HepG2 (cell line): Measurements from ENCODE around the gene IL36B. TPM values are rescaled to one million over a fixed set of nuclear protein-coding genes. Genes with fewer than 3 reads are reported as not detected.

ENCODE experiments used
- ATAC-seq: fragments of 200-7000 bp; cut with Tn5 transposase; 3 replicates; pipeline ENCODE4 v1.9.1; 2020; ENCODE audit warnings: mild to moderate bottlenecking, moderate library complexity
- BruUV-seq: library from RNA; stranded (reverse); fragments of 400-500 nt; replicated peaks from 2 replicates; lab custom pipeline; 2021; lab: Mats Ljungman, UMichigan
- CTCF ChIA-PET: fragments of 300-600 bp; formaldehyde crosslinking; extraction: SDS; loops from one replicate; lab custom pipeline; 2021; ENCODE audit warnings: low total read pairs, inconsistent platforms, low intra/inter-chr PET ratio; lab: Yijun Ruan, JAX
- POLR2A ChIA-PET: fragments of 350-600 bp; sonication (Branson Sonifier 250); formaldehyde crosslinking; loops from one replicate; lab custom pipeline; 2020; ENCODE audit warnings: antibody characterized with exemption, inconsistent platforms; lab: Yijun Ruan, JAX
- DNase-seq: peaks from one replicate; pipeline ENCODE4 v3.0.0-alpha.2; 2015; ENCODE audit warnings: low spot score
- FAIRE-seq: peaks from 3 replicates; lab custom pipeline; 2011; peaks lifted over from hg19 to GRCh38; lab: Jason Lieb, UNC
- H2AFZ ChIP-seq: one replicate; pipeline ENCODE4 v1.6.1; 2011; ENCODE audit warnings: low read length, inconsistent platforms
- H3K27ac ChIP-seq: fragments of 300-600 bp; 3 replicates; pipeline ENCODE4 v1.8.0; 2011; ENCODE audit warnings: mixed run types, mild to moderate bottlenecking, mixed read lengths, low read length, inconsistent platforms; ENCODE audit not compliant: insufficient read depth; ENCODE audit errors: extremely low read length
- H3K27me3 ChIP-seq, 2 experiments: fragments of 200-600 bp in 1 of 2; 2 replicates in 1 of 2; 3 replicates in 1 of 2; pipeline versions ENCODE4 v1.6.0 to v1.8.0; 2011; ENCODE audit warnings: low read length in 2 of 2, mild to moderate bottlenecking in 2 of 2, moderate library complexity in 2 of 2, inconsistent platforms in 1 of 2; ENCODE audit not compliant: insufficient read depth in 2 of 2, control insufficient read depth in 1 of 2
- H3K36me3 ChIP-seq, 2 experiments: fragments of 200-600 bp in 1 of 2; replicated peaks in 1 of 2; 2 replicates in 1 of 2; 3 replicates in 1 of 2; pipeline versions ENCODE4 v1.5.1 to v1.8.0; 2011; ENCODE audit warnings: low read length in 2 of 2, inconsistent platforms in 1 of 2; ENCODE audit not compliant: insufficient read depth in 2 of 2, control insufficient read depth in 1 of 2
- H3K4me1 ChIP-seq: 2 replicates; pipeline ENCODE4 v1.5.1; 2012; ENCODE audit warnings: low read length, inconsistent platforms; ENCODE audit not compliant: insufficient read depth
- H3K4me2 ChIP-seq: 2 replicates; pipeline ENCODE4 v1.6.0; 2011; ENCODE audit warnings: low read depth, low read length, inconsistent platforms
- H3K4me3 ChIP-seq, 3 experiments: fragments of 200-600 bp in 1 of 3; sonication (generic), shearing (Covaris generic) in 1 of 3; replicated peaks in 1 of 3; 2 replicates each; pipeline ENCODE4 v1.5.1; 2011 to 2016; ENCODE audit warnings: low read length in 3 of 3, inconsistent platforms in 2 of 3, low read depth in 2 of 3, mild to moderate bottlenecking in 2 of 3, control low read depth in 1 of 3, mixed read lengths in 1 of 3; ENCODE audit not compliant: insufficient read depth in 1 of 3
- H3K79me2 ChIP-seq: one replicate; pipeline ENCODE4 v1.6.1; 2011; ENCODE audit warnings: low read length, inconsistent platforms; ENCODE audit not compliant: insufficient read depth
- H3K9ac ChIP-seq: 2 replicates; pipeline ENCODE4 v1.6.0; 2011; ENCODE audit warnings: mild to moderate bottlenecking, low read depth, low read length, inconsistent platforms; ENCODE audit not compliant: insufficient read depth
- H3K9me3 ChIP-seq: 2 replicates; pipeline ENCODE4 v1.5.1; 2012; ENCODE audit warnings: mild to moderate bottlenecking, low read length
- H4K20me1 ChIP-seq: 2 replicates; pipeline ENCODE4 v1.6.0; 2011; ENCODE audit warnings: inconsistent platforms, mild to moderate bottlenecking, low read length, moderate library complexity; ENCODE audit not compliant: insufficient read depth
- ATAD3A ChIP-seq: sonication (generic); formaldehyde crosslinking; IDR thresholded peaks from 2 replicates; pipeline ENCODE4 v1.4.0; 2020; ENCODE audit warnings: missing genetic modification reagents
- CC2D1A ChIP-seq: sonication (generic); formaldehyde crosslinking; IDR thresholded peaks from 2 replicates; pipeline ENCODE4 v1.8.1; 2023; ENCODE audit warnings: mild to moderate bottlenecking, missing genetic modification reagents
- CHD4 ChIP-seq: fragments of 200-600 bp; sonication (generic); IDR thresholded peaks from 2 replicates; pipeline ENCODE4 v1.7.0; 2017; ENCODE audit warnings: mild to moderate bottlenecking, low read length, borderline replicate concordance
- NFRKB ChIP-seq: fragments of 450-650 bp; IDR thresholded peaks from 2 replicates; pipeline ENCODE4 v1.6.1; 2017
- NFYB ChIP-seq: sonication (generic); formaldehyde crosslinking; IDR thresholded peaks from 2 replicates; pipeline ENCODE4 v1.4.0; 2020; ENCODE audit warnings: missing genetic modification reagents
- POLR2AphosphoS2 ChIP-seq: IDR thresholded peaks from 2 replicates; pipeline ENCODE4 v1.6.1; 2011; ENCODE audit warnings: low read depth, low read length, improper control_type of control experiment
- SOX13 ChIP-seq, 3 experiments: fragments of 450-650 bp in 1 of 3; sonication (generic) in 1 of 3; formaldehyde crosslinking in 1 of 3; IDR thresholded peaks in 2 of 3; conservative IDR thresholded peaks in 1 of 3; 2 replicates each; pipeline versions ENCODE4 v1.5.0 to v1.6.1; 2016 to 2020; ENCODE audit warnings: antibody characterized with exemption in 1 of 3, mild to moderate bottlenecking in 1 of 3, missing compliant biosample characterization in 1 of 3, missing genetic modification reagents in 1 of 3, moderate library complexity in 1 of 3
- U2AF1 ChIP-seq: fragments of 200-400 bp; formaldehyde crosslinking; optimal IDR thresholded peaks from 2 replicates; pipeline ENCODE3; 2017; ENCODE audit warnings: mild to moderate bottlenecking, low read depth, low read length
- ZBTB21 ChIP-seq: sonication (generic); formaldehyde crosslinking; IDR thresholded peaks from 2 replicates; pipeline ENCODE4 v1.4.0; 2020; ENCODE audit warnings: missing genetic modification reagents
- ZNF10 ChIP-seq: sonication (generic); formaldehyde crosslinking; IDR thresholded peaks from 2 replicates; pipeline ENCODE4 v1.4.0; 2020; ENCODE audit warnings: mild to moderate bottlenecking, low read depth, missing genetic modification reagents, borderline replicate concordance
- ZNF367 ChIP-seq: sonication (generic); formaldehyde crosslinking; IDR thresholded peaks from 2 replicates; pipeline ENCODE4 v1.4.0; 2020; ENCODE audit warnings: missing genetic modification reagents, borderline replicate concordance
- WGBS: methylation state at CpG from one replicate; pipeline ENCODE4 v1.1.6; 2017; ENCODE audit warnings: low lambda C conversion rate; 5-methylcytosine and 5-hydroxymethylcytosine counted together
- in situ Hi-C: cut with HindIII; loops from 2 replicates; pipeline ENCODE4 v1.10.0; 2017; ENCODE audit warnings: low pct_unique_long_range_greater_than_20kb; ENCODE audit not compliant: extremely low pct_ligation_motif_present
- intact Hi-C: fragments of 100-400 bp; cut with micrococcal nuclease; formaldehyde crosslinking; loops from one replicate; pipeline ENCODE4 v1.10.0; 2022; ENCODE audit not compliant: unreplicated experiment
- polyA plus RNA-seq, 8 experiments: library from polyadenylated mRNA; depleted of rRNA in 3 of 8; stranded (reverse) in 7 of 8; unstranded in 1 of 8; fragments of >200 nt; fragmentation: Illumina TruSeq in 4 of 8; extraction: Trizol in 4 of 8; gene quantifications; 2 replicates each; pipeline versions ENCODE4 v1.2.1 to v1.2.3, GENCODE V29; 2011 to 2016; ENCODE audit warnings: low read depth in 4 of 8, missing spikeins in 1 of 8, mixed read lengths in 1 of 8; ENCODE audit not compliant: insufficient read depth in 1 of 8
- total RNA-seq, 5 experiments: library from RNA; depleted of rRNA; stranded (reverse); fragments of >200 nt; fragmentation: Illumina TruSeq; extraction: Trizol; gene quantifications; 2 replicates each; pipeline ENCODE4 v1.2.3, GENCODE V29; 2016; ENCODE audit warnings: low read depth in 1 of 5
- TF ChIP-seq, protein P1 (sequence below): sonication (generic); formaldehyde crosslinking; conservative IDR thresholded peaks from 2 replicates; pipeline ENCODE4 v1.4.0; 2020; ENCODE audit warnings: missing genetic modification reagents
- TF ChIP-seq, protein P2 (sequence below): sonication (generic); formaldehyde crosslinking; IDR thresholded peaks from 2 replicates; pipeline ENCODE4 v1.4.0; 2020; ENCODE audit warnings: missing genetic modification reagents, borderline replicate concordance

The IL36B gene
- total and polyA plus RNA-seq, 2 of the 13 experiments (the other 11 are each of a cell fraction or from before 2014, with no cell fraction given) = not detected

DNA sequence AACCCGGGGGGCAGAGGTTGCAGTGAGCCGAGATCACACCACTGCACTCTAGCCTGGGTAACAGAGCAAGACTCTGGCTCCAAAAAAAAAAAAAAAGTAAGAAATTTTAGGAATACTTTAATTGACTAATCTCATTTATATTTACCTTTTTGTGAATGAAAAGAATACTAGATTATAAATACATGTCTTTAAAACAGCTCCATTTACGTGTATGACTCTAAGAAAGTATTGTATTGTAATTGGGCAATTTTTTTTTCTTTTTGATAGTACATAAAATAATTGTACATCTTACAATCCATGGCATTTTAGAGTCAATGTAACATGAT is 39.4 kb downstream of the IL36B start:
- no peaks in the 10 kb centered on the region for H3K4me1 ChIP-seq
- no TSS peak for BruUV-seq
- intact Hi-C loops = no loop called here
- H3K9me3 ChIP-seq = no peaks in the 10 kb centered on the region
- H4K20me1 ChIP-seq = no peaks in the 10 kb centered on the region
- ATAC-seq (no peak), FAIRE-seq (no peak), DNase-seq (no peak)
- no peak overlapping the region for H2AFZ ChIP-seq
- H3K79me2 ChIP-seq = no peaks in the 10 kb centered on the region
- ChIA-PET POLR2A (no interaction called here), CTCF (no interaction called here)
- in situ Hi-C loops = no loop called here
- under 1% methylated on average over 3 of the region's 3 CpGs for WGBS
- no peak overlapping the region for H3K27ac ChIP-seq
- TF ChIP-seq NFYB (CRISPR knock-in tag) = no peak
- TF ChIP-seq, protein P1, sequence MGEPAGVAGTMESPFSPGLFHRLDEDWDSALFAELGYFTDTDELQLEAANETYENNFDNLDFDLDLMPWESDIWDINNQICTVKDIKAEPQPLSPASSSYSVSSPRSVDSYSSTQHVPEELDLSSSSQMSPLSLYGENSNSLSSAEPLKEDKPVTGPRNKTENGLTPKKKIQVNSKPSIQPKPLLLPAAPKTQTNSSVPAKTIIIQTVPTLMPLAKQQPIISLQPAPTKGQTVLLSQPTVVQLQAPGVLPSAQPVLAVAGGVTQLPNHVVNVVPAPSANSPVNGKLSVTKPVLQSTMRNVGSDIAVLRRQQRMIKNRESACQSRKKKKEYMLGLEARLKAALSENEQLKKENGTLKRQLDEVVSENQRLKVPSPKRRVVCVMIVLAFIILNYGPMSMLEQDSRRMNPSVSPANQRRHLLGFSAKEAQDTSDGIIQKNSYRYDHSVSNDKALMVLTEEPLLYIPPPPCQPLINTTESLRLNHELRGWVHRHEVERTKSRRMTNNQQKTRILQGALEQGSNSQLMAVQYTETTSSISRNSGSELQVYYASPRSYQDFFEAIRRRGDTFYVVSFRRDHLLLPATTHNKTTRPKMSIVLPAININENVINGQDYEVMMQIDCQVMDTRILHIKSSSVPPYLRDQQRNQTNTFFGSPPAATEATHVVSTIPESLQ (CRISPR knock-in tag) = no peak
- TF ChIP-seq CC2D1A (CRISPR knock-in tag) = no peak
- no peak for TF ChIP-seq ZBTB21 (CRISPR knock-in tag)
- TF ChIP-seq ZNF367 (CRISPR knock-in tag) = no peak
- no peaks in the 10 kb centered on the region for H3K36me3 ChIP-seq
- no peak overlapping the region for H3K4me2 ChIP-seq
- no peak overlapping the region for H3K9ac ChIP-seq
- H3K4me3 ChIP-seq = no peak overlapping the region
- H3K27me3 ChIP-seq = no peaks in the 10 kb centered on the region

DNA sequence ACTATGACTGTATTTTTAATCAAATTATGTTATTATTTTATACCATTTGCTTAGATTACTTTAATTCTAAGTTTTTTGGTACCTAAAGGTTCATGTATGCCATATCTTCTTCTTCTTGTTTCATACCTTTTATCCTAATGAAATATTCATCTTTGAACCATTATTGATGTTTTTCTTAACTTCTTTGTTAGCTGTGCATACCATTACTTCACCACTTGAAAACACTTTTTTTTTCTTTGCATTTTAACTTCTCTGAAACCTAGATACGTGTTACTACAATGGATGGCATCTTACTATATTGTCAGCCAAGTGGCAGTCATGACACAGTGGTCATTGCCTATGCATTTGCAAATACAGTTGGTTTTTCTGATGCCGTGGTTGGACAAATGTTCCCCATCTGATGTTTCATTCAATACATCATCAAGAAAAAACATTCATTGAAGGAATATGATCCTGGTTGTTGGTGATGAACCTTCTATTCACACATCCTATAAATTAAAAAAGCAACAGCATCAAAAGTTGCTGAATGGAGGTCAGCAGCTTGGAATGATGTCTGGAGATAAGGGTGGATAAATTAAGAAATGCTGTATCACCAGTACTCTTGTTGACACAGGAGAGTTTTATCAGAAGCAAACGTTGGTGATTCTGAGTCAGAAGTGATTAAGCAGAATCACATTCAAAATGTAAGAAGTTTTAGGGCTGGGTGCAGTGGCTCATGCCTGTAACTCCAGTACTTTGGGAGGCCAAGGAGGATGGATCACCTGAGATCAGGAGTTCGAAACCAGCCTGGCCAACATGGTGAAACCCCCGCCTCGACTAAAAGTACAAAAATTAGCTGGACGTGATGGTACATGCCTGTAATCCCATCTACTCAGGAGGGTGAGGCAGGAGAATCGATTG is 40.0 kb downstream of the IL36B start:
- Histone ChIP-seq H3K4me1 (no peaks in the 10 kb centered on the region), H3K79me2 (no peaks in the 10 kb centered on the region), H3K4me2 (no peak overlapping the region), H3K27ac (no peak overlapping the region), H3K9me3 (no peaks in the 10 kb centered on the region), H2AFZ (no peak overlapping the region), H3K27me3 (no peaks in the 10 kb centered on the region), H3K36me3 (no peaks in the 10 kb centered on the region), H4K20me1 (no peaks in the 10 kb centered on the region), H3K9ac (no peak overlapping the region), H3K4me3 (no peak overlapping the region)
- intact Hi-C loops = no loop called here
- ChIA-PET POLR2A (no interaction called here), CTCF (no interaction called here)
- WGBS = 13% methylated on average over 8 of the region's 8 CpGs
- FAIRE-seq (no peak), DNase-seq (no peak), ATAC-seq (no peak)
- no TSS peak for BruUV-seq
- in situ Hi-C loops = no loop called here
- TF ChIP-seq CHD4 (no peak), ZNF10 (CRISPR knock-in tag) (no peak), ATAD3A (CRISPR knock-in tag) (no peak), NFRKB (no peak), U2AF1 (no peak), SOX13 (IDR thresholded peaks at IDR 0.05) (no peak), SOX13 (CRISPR knock-in tag; conservative IDR thresholded peaks at IDR 0.05 in 1 of 2, IDR thresholded peaks at IDR 0.05 in 1 of 2) (no peak), POLR2AphosphoS2 (no peak)
- TF ChIP-seq, protein P2, sequence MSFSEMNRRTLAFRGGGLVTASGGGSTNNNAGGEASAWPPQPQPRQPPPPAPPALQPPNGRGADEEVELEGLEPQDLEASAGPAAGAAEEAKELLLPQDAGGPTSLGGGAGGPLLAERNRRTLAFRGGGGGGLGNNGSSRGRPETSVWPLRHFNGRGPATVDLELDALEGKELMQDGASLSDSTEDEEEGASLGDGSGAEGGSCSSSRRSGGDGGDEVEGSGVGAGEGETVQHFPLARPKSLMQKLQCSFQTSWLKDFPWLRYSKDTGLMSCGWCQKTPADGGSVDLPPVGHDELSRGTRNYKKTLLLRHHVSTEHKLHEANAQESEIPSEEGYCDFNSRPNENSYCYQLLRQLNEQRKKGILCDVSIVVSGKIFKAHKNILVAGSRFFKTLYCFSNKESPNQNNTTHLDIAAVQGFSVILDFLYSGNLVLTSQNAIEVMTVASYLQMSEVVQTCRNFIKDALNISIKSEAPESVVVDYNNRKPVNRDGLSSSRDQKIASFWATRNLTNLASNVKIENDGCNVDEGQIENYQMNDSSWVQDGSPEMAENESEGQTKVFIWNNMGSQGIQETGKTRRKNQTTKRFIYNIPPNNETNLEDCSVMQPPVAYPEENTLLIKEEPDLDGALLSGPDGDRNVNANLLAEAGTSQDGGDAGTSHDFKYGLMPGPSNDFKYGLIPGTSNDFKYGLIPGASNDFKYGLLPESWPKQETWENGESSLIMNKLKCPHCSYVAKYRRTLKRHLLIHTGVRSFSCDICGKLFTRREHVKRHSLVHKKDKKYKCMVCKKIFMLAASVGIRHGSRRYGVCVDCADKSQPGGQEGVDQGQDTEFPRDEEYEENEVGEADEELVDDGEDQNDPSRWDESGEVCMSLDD (CRISPR knock-in tag) = no peak
